Measurements from ENCODE around the gene ROBO2.

- no peak for TF ChIP-seq EZH2phosphoT487 (IDR thresholded peaks at IDR 0.05; ENCODE audit: borderline replicate concordance, low read depth)
- no peak for TF ChIP-seq MXI1 (IDR thresholded peaks at IDR 0.05; ENCODE audit: low read depth, low read length)
- TF ChIP-seq REST (IDR thresholded peaks at IDR 0.05; ENCODE audit: low read depth, low read length) = no peak
- TF ChIP-seq CTCF (IDR thresholded peaks at IDR 0.05) = no peak
- no peak for TF ChIP-seq SIN3A (IDR thresholded peaks at IDR 0.05; ENCODE audit: borderline replicate concordance, low read depth, low read length)
- no peak for TF ChIP-seq NRF1 (IDR thresholded peaks at IDR 0.05; ENCODE audit: low read depth, low read length)
- TF ChIP-seq, protein P1, sequence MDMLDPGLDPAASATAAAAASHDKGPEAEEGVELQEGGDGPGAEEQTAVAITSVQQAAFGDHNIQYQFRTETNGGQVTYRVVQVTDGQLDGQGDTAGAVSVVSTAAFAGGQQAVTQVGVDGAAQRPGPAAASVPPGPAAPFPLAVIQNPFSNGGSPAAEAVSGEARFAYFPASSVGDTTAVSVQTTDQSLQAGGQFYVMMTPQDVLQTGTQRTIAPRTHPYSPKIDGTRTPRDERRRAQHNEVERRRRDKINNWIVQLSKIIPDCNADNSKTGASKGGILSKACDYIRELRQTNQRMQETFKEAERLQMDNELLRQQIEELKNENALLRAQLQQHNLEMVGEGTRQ (IDR thresholded peaks at IDR 0.05; ENCODE audit: borderline replicate concordance, low read depth, low read length) = no peak
- TF ChIP-seq RXRA (IDR thresholded peaks at IDR 0.05; ENCODE audit: borderline replicate concordance, low read depth) = no peak
- no peak for TF ChIP-seq POLR2AphosphoS5 (IDR thresholded peaks at IDR 0.05; ENCODE audit: low read depth, low read length)
- no peak for TF ChIP-seq ELF1 (IDR thresholded peaks at IDR 0.05)
Measured at GRCh38 chr3:77602722-77603121, 562.8 kb downstream of the ROBO2 start.

Data from SK-N-SH (cell line).